ENCODE measurements around the gene LCN9.

GRCh38 chr9:135715056-135715595, 52.0 kb downstream of the LCN9 start:
- TF ChIP-seq CTCF (IDR thresholded peaks at IDR 0.05) (no peak), POLR2A (IDR thresholded peaks at IDR 0.05) (no peak)

Data from adrenal gland (tissue), 5 donors.